GM19467 (cell line): ENCODE data around the gene MYMX.
"Not testable (repeated sequence)": the region's sequence is repeated elsewhere in the genome, so short reads cannot be mapped to it uniquely, and the experiment has no call there.

ENCODE experiments used
- ATAC-seq: cut with Tn5 transposase; IDR thresholded peaks from one replicate; pipeline ENCODE4 v1.9.1; 2021; ENCODE audit warnings: mild to moderate bottlenecking, moderate library complexity; ENCODE audit not compliant: unreplicated experiment

Gene MYMX

DNA sequence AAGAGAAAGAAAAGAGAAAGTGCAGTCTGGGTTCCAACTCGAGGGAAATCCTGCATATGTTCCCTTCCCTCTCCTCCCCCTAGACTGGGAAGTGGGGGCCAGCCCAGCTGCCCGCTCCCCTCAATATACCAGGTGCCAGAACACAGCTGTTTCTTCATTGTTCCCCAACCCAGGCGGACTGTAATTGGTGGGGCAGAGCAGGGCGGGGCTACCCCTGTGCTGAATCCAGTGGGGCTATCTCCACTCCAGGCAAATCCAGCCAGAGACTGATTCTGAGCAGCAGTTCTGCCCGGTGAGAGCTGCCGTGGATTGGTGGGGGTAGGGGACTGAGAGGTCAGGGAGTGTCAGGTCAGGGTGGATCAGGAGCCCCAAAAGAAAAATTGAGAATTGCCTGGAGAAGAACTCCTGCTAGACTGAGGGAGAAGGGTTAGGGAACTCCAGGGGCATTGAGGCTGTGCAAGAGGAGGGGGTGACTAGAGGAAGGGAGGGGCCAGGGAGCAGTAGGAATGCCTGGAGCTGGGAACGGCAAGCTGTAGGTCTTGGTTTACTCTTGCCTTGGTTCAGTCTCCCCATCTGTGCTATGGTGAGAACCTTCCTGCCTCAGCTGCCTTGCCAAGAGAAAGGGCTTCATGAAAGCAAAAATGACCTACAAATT, at the start of gene MYMX:
Gene MYMX, plus strand, starts transcription at position 250 of the 655 bp plus-strand sequence. CDS start 546 bp downstream, outside the sequence.
- no peak for ATAC-seq

- ATAC-seq, result no peak
These were observed 49.2 kb upstream of the MYMX start for GRCh38 chr6:44167567-44167966.

DNA sequence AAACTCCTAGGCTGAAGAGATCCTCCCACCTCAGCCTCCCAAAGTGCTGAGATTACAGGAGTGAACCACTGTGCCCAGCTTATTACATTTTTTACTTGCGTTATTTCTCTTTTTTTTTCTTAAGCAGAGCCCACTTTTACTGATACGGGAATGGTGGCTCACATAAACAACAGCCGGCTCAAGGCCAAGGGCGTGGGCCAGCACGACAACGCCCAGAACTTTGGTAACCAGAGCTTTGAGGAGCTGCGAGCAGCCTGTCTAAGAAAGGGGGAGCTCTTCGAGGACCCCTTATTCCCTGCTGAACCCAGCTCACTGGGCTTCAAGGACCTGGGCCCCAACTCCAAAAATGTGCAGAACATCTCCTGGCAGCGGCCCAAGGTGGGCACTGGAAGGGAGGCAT, 47.6 kb upstream of the MYMX start:
- ATAC-seq, result no peak

- ATAC-seq, result no peak
These were observed 46.7 kb upstream of the MYMX start for GRCh38 chr6:44169886-44170570.

- ATAC-seq, result no peak
These were observed 44.7 kb upstream of the MYMX start for GRCh38 chr6:44171899-44172546.

GRCh38 chr6:44172731-44173500, 43.8 kb upstream of the MYMX start:
- ATAC-seq, result no peak

- ATAC-seq, result no peak
These were observed 40.5 kb upstream of the MYMX start for GRCh38 chr6:44176130-44176761.

DNA sequence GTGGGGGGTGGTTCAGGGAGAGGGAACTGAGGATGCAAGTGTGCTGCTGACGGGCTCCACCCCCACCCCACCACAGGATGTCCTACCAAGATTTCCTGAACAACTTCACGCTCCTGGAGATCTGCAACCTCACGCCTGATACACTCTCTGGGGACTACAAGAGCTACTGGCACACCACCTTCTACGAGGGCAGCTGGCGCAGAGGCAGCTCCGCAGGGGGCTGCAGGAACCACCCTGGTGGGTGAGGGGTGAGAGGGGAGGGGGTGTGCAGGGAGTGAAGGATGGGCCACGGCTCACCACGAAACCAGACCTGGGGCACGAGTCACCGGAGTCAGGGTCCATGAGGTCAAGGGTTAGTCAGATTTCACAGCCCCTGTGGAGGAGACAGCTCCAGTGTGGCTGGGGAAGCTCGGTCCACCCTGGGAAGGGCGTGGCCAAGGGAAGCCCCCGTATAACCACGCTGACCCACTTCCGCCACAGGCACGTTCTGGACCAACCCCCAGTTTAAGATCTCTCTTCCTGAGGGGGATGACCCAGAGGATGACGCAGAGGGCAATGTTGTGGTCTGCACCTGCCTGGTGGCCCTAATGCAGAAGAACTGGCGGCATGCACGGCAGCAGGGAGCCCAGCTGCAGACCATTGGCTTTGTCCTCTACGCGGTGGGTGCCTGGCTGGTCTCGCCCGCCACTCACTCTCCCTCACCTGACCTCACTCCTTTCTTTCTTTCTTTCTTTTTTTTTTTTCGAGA, 39.8 kb upstream of the MYMX start:
- ATAC-seq, result no peak

DNA sequence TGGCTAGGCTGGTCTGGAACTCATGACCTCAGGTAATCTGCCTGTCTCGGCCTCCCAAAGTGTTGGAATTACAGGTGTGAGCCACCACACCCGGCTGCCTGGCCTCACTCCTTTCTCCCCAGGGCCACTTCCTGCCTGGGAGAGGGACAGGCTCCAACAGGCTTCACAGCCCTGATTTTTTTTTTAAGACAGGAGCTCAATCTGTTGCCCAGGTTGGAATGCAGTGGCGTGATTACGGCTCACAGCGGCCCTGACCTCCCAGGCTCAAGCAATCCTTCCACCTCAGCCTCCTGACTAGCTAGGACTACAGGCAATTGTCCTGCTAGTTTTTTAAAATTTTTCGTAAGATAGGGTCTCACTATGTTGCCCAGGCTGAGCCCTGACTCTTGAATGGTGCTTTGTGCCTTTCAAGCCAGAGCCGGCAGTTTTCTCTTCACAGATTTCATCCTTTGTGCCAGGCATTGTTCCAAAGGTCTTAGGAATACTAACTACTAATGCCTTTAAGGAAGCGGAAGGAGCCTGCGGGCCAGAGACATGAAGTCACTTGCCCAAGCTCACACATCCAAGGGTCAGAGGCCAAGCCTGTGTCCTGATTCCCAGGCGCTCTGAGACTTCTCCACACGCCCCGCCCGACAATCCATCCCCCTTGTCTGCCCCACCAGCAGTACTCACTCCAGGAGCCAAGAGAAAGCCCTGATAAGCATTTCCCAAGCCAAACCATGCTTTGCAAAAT, 38.9 kb upstream of the MYMX start:
- ATAC-seq, result no peak

- ATAC-seq, result no peak
These were observed 38.2 kb upstream of the MYMX start for GRCh38 chr6:44178424-44179071.

DNA sequence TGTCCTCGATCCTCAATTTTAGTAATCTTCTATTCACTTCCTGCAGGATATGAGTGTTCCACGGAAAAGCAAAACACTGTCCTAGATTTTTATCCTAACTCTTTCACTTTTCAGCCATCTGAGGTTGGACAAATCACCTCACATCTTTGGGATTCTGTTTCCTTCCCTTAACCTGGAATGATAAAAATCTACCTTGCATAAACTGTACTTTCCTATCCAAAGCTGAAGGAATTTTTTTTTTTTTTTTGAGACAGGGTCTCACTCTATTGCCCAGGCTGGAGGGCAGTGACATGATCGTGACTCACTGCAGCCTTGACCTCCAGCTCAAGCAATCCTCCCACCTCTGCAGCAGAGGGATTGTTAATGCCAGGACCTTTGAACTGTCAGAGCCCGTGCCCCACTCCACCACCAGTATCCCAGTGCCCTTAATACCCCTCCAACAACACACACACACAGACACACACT, 37.6 kb upstream of the MYMX start:
- ATAC-seq, result no peak

DNA sequence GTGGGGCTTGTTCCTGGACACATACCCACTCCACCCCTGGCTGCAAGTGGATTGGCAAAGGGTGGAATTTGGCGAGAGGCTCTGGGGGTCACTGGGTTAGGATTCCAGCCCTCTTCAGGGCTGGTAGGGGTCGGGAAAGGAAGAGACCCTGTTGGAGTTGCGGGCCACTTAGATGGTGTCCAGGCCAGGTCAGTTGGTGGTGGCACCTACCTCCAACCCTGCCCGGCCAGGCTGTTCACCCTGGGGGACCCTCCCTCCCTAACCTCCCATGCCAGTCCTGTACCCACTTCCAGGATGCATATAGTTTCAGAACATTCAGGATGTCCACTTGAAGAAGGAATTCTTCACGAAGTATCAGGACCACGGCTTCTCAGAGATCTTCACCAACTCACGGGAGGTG, 37.1 kb upstream of the MYMX start:
- ATAC-seq, result no peak

DNA sequence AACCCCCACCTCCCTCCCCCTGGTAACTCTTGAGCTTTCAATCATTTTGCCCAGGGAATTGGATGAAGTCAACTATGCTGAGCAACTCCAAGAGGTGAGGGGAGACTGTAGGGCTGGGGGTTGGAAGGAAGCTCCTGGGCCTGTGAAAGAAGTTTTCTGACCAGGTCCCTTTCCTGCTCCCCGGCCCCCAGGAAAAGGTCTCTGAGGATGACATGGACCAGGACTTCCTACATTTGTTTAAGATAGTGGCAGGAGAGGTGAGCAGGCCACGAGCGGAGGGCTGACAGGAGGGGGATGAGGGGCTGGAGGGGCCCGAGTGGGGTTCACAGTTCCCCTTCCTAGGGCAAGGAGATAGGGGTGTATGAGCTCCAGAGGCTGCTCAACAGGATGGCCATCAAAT, 36.3 kb upstream of the MYMX start:
- ATAC-seq, result no peak

DNA sequence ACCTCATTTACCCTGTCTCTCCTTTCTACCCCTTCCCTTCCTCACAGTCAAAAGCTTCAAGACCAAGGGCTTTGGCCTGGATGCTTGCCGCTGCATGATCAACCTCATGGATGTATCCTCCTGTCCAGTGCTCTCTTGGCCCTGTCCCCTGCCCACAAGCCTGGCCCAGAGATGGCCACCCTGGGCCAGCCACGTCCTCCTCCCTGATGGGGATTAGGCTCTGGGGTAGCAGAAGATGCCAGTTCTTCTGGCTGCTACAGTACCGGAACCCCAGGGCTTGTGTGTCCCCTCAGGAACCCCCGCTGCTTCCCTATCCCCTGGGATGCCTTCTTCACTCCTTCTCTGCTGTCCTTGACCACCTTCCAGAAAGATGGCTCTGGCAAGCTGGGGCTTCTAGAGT, 35.8 kb upstream of the MYMX start:
- ATAC-seq, result no peak

DNA sequence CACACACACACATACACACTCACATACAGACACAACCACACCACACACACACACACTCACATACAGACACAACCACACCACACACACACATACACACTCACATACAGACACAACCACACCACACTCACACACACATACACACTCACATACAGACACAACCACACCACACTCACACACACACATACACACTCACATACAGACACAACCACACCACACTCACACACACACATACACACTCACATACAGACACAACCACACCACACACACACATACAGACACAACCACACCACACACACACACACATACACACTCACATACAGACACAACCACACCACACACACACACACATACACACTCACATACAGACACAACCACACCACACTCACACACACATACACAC, 34.9 kb upstream of the MYMX start:
- not testable (repeated sequence) for ATAC-seq

DNA sequence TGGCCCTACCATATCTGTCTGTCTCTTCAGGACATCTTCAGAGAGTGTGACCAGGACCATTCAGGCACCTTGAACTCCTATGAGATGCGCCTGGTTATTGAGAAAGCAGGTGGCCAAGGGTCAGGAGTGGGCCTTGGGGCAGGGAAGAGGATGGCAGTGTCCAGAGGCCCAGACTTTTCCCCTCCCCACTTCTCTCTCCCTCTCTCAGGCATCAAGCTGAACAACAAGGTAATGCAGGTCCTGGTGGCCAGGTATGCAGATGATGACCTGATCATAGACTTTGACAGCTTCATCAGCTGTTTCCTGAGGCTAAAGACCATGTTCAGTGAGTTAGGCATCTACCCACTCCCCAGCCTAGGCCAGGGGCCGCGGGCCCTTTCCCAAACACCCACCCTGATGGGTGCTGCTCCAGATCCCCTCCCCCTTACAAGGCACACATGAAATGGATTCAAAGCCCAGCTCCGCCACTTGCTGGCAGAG, 33.8 kb upstream of the MYMX start:
- no peak for ATAC-seq

DNA sequence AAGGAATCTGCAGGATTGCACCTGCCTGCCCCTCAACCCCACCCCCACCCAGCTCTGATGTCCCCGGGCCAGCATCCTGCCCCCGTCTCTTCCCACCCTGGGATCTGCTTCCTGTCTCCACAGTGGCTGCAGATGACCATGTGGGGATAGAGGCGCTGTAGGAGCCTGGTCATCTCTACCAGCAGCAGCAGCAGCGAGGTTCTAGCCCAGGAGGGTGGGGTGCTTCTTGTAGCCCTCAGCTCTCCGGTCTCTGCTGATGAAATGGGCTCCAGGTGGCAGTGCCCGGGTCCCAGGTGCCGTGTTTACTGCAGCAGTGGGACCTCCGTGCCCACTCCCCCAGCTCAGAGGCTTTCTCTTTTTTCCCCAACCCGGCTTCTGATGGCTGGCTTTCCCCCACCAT, 32.9 kb upstream of the MYMX start:
- no peak for ATAC-seq

DNA sequence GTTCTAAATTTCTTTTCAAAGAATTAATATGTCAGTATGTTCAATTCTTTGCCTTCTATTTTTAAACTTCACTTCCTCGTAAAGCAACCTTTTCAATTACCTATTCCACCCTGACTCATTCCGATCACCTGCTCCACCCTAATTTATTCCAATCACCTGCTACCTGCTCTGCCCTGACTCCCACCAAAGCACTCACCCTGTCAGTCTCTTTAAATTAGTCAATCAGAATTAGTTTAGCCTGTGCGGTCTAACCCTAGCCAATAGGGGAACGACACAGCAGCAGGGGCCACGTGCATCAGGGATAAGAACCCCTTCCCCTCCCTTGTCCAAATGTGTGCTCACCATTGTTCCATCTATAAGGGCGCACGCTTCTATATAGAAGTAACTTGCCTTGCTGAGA, 31.4 kb upstream of the MYMX start:
- ATAC-seq, result not testable (repeated sequence)
